ENCODE measurements around the gene KRT73.

KRT73 gene

GRCh38 chr12:52590021-52590420, 28.3 kb downstream of the KRT73 start:
- no peak for DNase-seq (ENCODE audit: low read depth, low spot score)
- in situ Hi-C loops (cut with HindIII; ENCODE audit: low sequenced_read_pairs) = no loop called here

GRCh38 chr12:52587563-52587962, 30.8 kb downstream of the KRT73 start:
- DNase-seq (ENCODE audit: low read depth, low spot score) = no peak
- H3K4me3 ChIP-seq (ENCODE audit: low read depth, low read length) = no peak overlapping the region
- in situ Hi-C loops (cut with HindIII; ENCODE audit: low sequenced_read_pairs) = no loop called here
- no peak for TF ChIP-seq CTCF (IDR thresholded peaks at IDR 0.05; ENCODE audit: low read depth, low read length)

More at GRCh38 chr12:52590021-52590420, 28.3 kb downstream of the KRT73 start:
- H3K4me3 ChIP-seq (ENCODE audit: low read depth, low read length) = no peak overlapping the region
- no peak for TF ChIP-seq CTCF (IDR thresholded peaks at IDR 0.05; ENCODE audit: low read depth, low read length)

- in situ Hi-C loops (cut with HindIII; ENCODE audit: low sequenced_read_pairs) = no loop called here
- no peak for DNase-seq (ENCODE audit: low read depth, low spot score)
- no peak overlapping the region for H3K4me3 ChIP-seq (ENCODE audit: low read depth, low read length)
- TF ChIP-seq CTCF (IDR thresholded peaks at IDR 0.05; ENCODE audit: low read depth, low read length) = no peak
These were observed 32.4 kb downstream of the KRT73 start for GRCh38 chr12:52585946-52586345.

GRCh38 chr12:52585066-52585465, 33.3 kb downstream of the KRT73 start:
- in situ Hi-C loops (cut with HindIII; ENCODE audit: low sequenced_read_pairs) = no loop called here
- no peak overlapping the region for H3K4me3 ChIP-seq (ENCODE audit: low read depth, low read length)
- DNase-seq (ENCODE audit: low read depth, low spot score) = no peak
- no peak for TF ChIP-seq CTCF (IDR thresholded peaks at IDR 0.05; ENCODE audit: low read depth, low read length)

GRCh38 chr12:52584156-52584682, 34.1 kb downstream of the KRT73 start:
- in situ Hi-C loops (cut with HindIII; ENCODE audit: low sequenced_read_pairs) = no loop called here
- no peak for DNase-seq (ENCODE audit: low read depth, low spot score)
- H3K4me3 ChIP-seq (ENCODE audit: low read depth, low read length) = no peak overlapping the region
- TF ChIP-seq CTCF (IDR thresholded peaks at IDR 0.05; ENCODE audit: low read depth, low read length) = no peak

- peak; percentile 76 for TF ChIP-seq CTCF (IDR thresholded peaks at IDR 0.05; ENCODE audit: low read depth, low read length)
- no peak overlapping the region for H3K4me3 ChIP-seq (ENCODE audit: low read depth, low read length)
- in situ Hi-C loops (cut with HindIII; ENCODE audit: low sequenced_read_pairs) = no loop called here
- peak; percentile 31 for DNase-seq (ENCODE audit: low read depth, low spot score)
These were observed 35.3 kb downstream of the KRT73 start for GRCh38 chr12:52582971-52583456.

All from astrocyte of the spinal cord (primary cell).